K562 (cell line): ENCODE data around the gene SLBP. TPM values are rescaled to one million over a fixed set of nuclear protein-coding genes. Genes with fewer than 3 reads are reported as not detected.

Source experiments
- ATAC-seq: fragments of 200-7000 bp; cut with Tn5 transposase; 3 replicates; pipeline ENCODE4 v1.9.1; 2020; ENCODE audit warnings: moderate library complexity
- BruUV-seq: library from RNA; stranded (reverse); fragments of 400-500 nt; replicated peaks from 2 replicates; lab custom pipeline; 2021; lab: Mats Ljungman, UMichigan
- CTCF ChIA-PET: fragments of 300-600 bp; formaldehyde crosslinking; extraction: SDS; loops from one replicate; lab custom pipeline; 2021; ENCODE audit warnings: low intra/inter-chr PET ratio; lab: Yijun Ruan, JAX
- POLR2A ChIA-PET: fragments of 300-600, 350-650 bp; sonication (Branson Sonifier 250); formaldehyde crosslinking; extraction: SDS; loops from one replicate; lab custom pipeline; 2021; ENCODE audit warnings: antibody characterized with exemption, inconsistent platforms; lab: Yijun Ruan, JAX
- DNase-seq, 4 experiments: peaks; one replicate each; pipeline versions ENCODE4 v3.0.0 to v3.0.0-alpha.2; 2011 to 2018; ENCODE audit warnings: low spot score in 3 of 4, mixed read lengths in 3 of 4; ENCODE audit errors: extremely low read depth in 1 of 4
- FAIRE-seq: peaks from 2 replicates; lab custom pipeline; 2011; peaks lifted over from hg19 to GRCh38; lab: Jason Lieb, UNC
- H2AFZ ChIP-seq: 2 replicates; pipeline ENCODE4 v1.6.0; 2011; ENCODE audit warnings: low read depth, low read length, control low read depth, inconsistent platforms
- H3K27ac ChIP-seq: fragments of 200-600 bp; 3 replicates; pipeline ENCODE4 v1.8.0; 2011; ENCODE audit warnings: low read depth, mild to moderate bottlenecking, control low read depth, inconsistent platforms, low read length, moderate library complexity, mixed read lengths; ENCODE audit errors: extremely low read depth
- H3K27me3 ChIP-seq, 2 experiments: fragments of 300-600 bp in 1 of 2; 2 replicates in 1 of 2; 3 replicates in 1 of 2; pipeline versions ENCODE4 v1.6.0 to v1.8.0; 2011; ENCODE audit warnings: inconsistent platforms in 2 of 2, low read length in 2 of 2, mild to moderate bottlenecking in 1 of 2, mixed read lengths in 1 of 2, moderate library complexity in 1 of 2; ENCODE audit not compliant: control insufficient read depth in 2 of 2, insufficient read depth in 2 of 2
- H3K36me3 ChIP-seq: fragments of 300-600 bp; 3 replicates; pipeline ENCODE4 v1.8.0; 2011; ENCODE audit warnings: mild to moderate bottlenecking, low read length, inconsistent platforms; ENCODE audit not compliant: control insufficient read depth, insufficient read depth
- H3K4me1 ChIP-seq, 2 experiments: fragments of 200-600 bp in 1 of 2; replicated peaks in 1 of 2; 2 replicates in 1 of 2; 3 replicates in 1 of 2; pipeline versions ENCODE4 v1.5.1 to v1.8.0; 2011; ENCODE audit warnings: inconsistent platforms in 2 of 2, low read length in 2 of 2, mild to moderate bottlenecking in 1 of 2, mixed read lengths in 1 of 2, moderate library complexity in 1 of 2; ENCODE audit not compliant: control insufficient read depth in 2 of 2, insufficient read depth in 2 of 2
- H3K4me2 ChIP-seq: 2 replicates; pipeline ENCODE4 v1.6.1; 2011; ENCODE audit warnings: low read length, control low read depth, inconsistent platforms, mixed read lengths; ENCODE audit not compliant: insufficient read depth
- H3K4me3 ChIP-seq: fragments of 200-600 bp; sonication (generic), shearing (Covaris generic); 2 replicates; pipeline ENCODE4 v1.5.1; 2016; ENCODE audit warnings: control low read depth, inconsistent platforms
- H3K79me2 ChIP-seq: fragments of 200-600 bp; 3 replicates; pipeline ENCODE4 v1.8.0; 2011; ENCODE audit warnings: low read length, inconsistent platforms; ENCODE audit not compliant: control insufficient read depth, insufficient read depth
- H3K9ac ChIP-seq, 2 experiments: 2 replicates each; pipeline versions ENCODE4 v1.6.0 to v1.6.1; 2011; ENCODE audit warnings: low read depth in 2 of 2, low read length in 2 of 2, control low read depth in 1 of 2, inconsistent platforms in 1 of 2, mild to moderate bottlenecking in 1 of 2, mixed read lengths in 1 of 2; ENCODE audit not compliant: insufficient read depth in 1 of 2
- H3K9me1 ChIP-seq: one replicate; pipeline ENCODE4 v1.6.0; 2011; ENCODE audit warnings: inconsistent platforms, mild to moderate bottlenecking, low read length, moderate library complexity; ENCODE audit not compliant: control insufficient read depth, insufficient read depth
- H3K9me3 ChIP-seq: replicated peaks from 2 replicates; pipeline ENCODE4 v1.5.1; 2011; ENCODE audit warnings: low read depth, low read length, inconsistent platforms; ENCODE audit not compliant: control insufficient read depth, insufficient read depth
- H4K20me1 ChIP-seq: replicated peaks from 2 replicates; pipeline ENCODE4 v1.6.1; 2011; ENCODE audit warnings: low read length, inconsistent platforms, mixed read lengths; ENCODE audit not compliant: control insufficient read depth, insufficient read depth
- ARID3A ChIP-seq: IDR thresholded peaks from 2 replicates; pipeline ENCODE4 v1.6.1; 2012; ENCODE audit warnings: low read depth, low read length, improper control_type of control experiment, borderline replicate concordance
- ARID3B ChIP-seq: fragments of 250-450 bp; sonication (Bioruptor Pico); IDR thresholded peaks from 2 replicates; pipeline ENCODE4 v1.4.0; 2020; ENCODE audit warnings: borderline replicate concordance
- FOXP4 ChIP-seq: sonication (generic); formaldehyde crosslinking; IDR thresholded peaks from 2 replicates; pipeline ENCODE4 v1.8.0; 2022; ENCODE audit warnings: mild to moderate bottlenecking, missing genetic modification reagents, borderline replicate concordance
- GTF2E2 ChIP-seq: fragments of 200-800 bp; sonication (Bioruptor generic); IDR thresholded peaks from 2 replicates; pipeline ENCODE4 v1.6.1; 2016; ENCODE audit warnings: missing genetic modification characterization, missing compliant biosample characterization
- HNRNPLL ChIP-seq: fragments of 200-400 bp; formaldehyde crosslinking; IDR thresholded peaks from 2 replicates; pipeline ENCODE4 v1.6.1; 2017; ENCODE audit warnings: low read length, low read depth, mild to moderate bottlenecking; ENCODE audit not compliant: poor library complexity, severe bottlenecking
- NRF1 ChIP-seq, 2 experiments: fragments of 450-650 bp; IDR thresholded peaks in 1 of 2; conservative IDR thresholded peaks in 1 of 2; 2 replicates each; pipeline ENCODE4 v1.6.1; 2014; ENCODE audit warnings: mild to moderate bottlenecking in 2 of 2
- RHOXF2B ChIP-seq: fragments of 250-450 bp; sonication (Bioruptor Pico); conservative IDR thresholded peaks from 2 replicates; pipeline ENCODE4 v1.5.1; 2021
- USF1 ChIP-seq: sonication (generic); formaldehyde crosslinking; IDR thresholded peaks from 2 replicates; pipeline ENCODE4 v1.9.0; 2022; ENCODE audit warnings: mild to moderate bottlenecking, missing genetic modification reagents
- YBX1 ChIP-seq: fragments of 450-650 bp; IDR thresholded peaks from 2 replicates; pipeline ENCODE4 v1.7.1; 2016; ENCODE audit warnings: mild to moderate bottlenecking
- ZMIZ1 ChIP-seq, 2 experiments: fragments of 150-350 bp in 1 of 2; IDR thresholded peaks; 2 replicates each; pipeline ENCODE4 v1.6.1; 2012 to 2016; ENCODE audit warnings: low read depth in 2 of 2, low read length in 2 of 2, mild to moderate bottlenecking in 1 of 2, moderate library complexity in 1 of 2
- WGBS: fragments of 100-300 bp; shearing (Covaris generic); methylation state at CpG from one replicate; pipeline ENCODE4 v1.1.6; 2016; ENCODE audit warnings: low coverage, mixed read lengths; ENCODE audit not compliant: insufficient coverage; ENCODE audit errors: missing lambda C conversion rate; 5-methylcytosine and 5-hydroxymethylcytosine counted together
- in situ Hi-C: fragments of 300-500 bp; cut with MboI; formaldehyde crosslinking; loops from 4 replicates; pipeline ENCODE4 v1.15.0; 2018; ENCODE audit warnings: inconsistent platforms, mixed read lengths
- intact Hi-C: fragments of 100-400 bp; cut with micrococcal nuclease; formaldehyde crosslinking; loops from 2 replicates; pipeline ENCODE4 v1.14.2; 2022
- polyA plus RNA-seq, 8 experiments: library from polyadenylated mRNA; depleted of rRNA in 4 of 8; stranded (reverse) in 5 of 8; unstranded in 3 of 8; fragments of >200 nt; fragmentation: Nextera tagmentation in 2 of 8; fragmentation: Illumina TruSeq in 1 of 8; extraction: Ambion mirVana in 2 of 8; extraction: Trizol in 1 of 8; gene quantifications; 2 replicates each; pipeline versions ENCODE4 v1.2.1 to v1.2.3, GENCODE V29; 2011 to 2014; ENCODE audit warnings: inconsistent platforms in 1 of 8, missing spikeins in 1 of 8
- total RNA-seq, 7 experiments: library from RNA; depleted of rRNA in 6 of 7; stranded (reverse); fragments of >200 nt in 6 of 7; fragmentation: Illumina TruSeq in 2 of 7; extraction: Trizol in 2 of 7; gene quantifications; 2 replicates each; pipeline versions ENCODE4 v1.2.1 to v1.2.3, GENCODE V29; 2011 to 2021; ENCODE audit warnings: low replicate concordance in 1 of 7

The SLBP gene
- total and polyA plus RNA-seq, 9 of the 15 experiments (the other 6 are each of a cell fraction or from before 2014, with no cell fraction given) = 49.4 to 221 (median 162) TPM

GRCh38 chr4:1647432-1647831 is 64.7 kb downstream of the SLBP start:
- H2AFZ ChIP-seq = no peak overlapping the region
- ChIA-PET CTCF (interaction anchor here (0.7 kb wide), 1 partner anchor 78 kb away, joined by 5 read pairs; no protein-coding TSS in a partner anchor), POLR2A (interaction anchor here (0.6 to 1.0 kb wide), 2 partner anchors 10 to 12 kb away, joined by 3 to 5 read pairs; no protein-coding TSS in a partner anchor)
- ATAC-seq (peak; percentile 63), DNase-seq (peak; percentile 24 to 47 (median 39)), FAIRE-seq (no peak)
- no peaks in the 10 kb centered on the region for H3K79me2 ChIP-seq
- peaks cover 0 to 23% of the 10 kb centered on the region in 2 experiments; a peak in 2 of 5 replicates for H3K4me1 ChIP-seq
- H4K20me1 ChIP-seq = peaks cover 6% of the 10 kb centered on the region
- in situ Hi-C loops = no loop called here
- peaks cover 5 to 62% of the 10 kb centered on the region in 2 experiments; a peak in 4 of 5 replicates for H3K27me3 ChIP-seq
- 11% methylated on average over 19 of the region's 19 CpGs for WGBS
- no peaks in the 10 kb centered on the region for H3K9me3 ChIP-seq
- H3K9me1 ChIP-seq = no peaks in the 10 kb centered on the region
- intact Hi-C loops = no loop called here
- TF ChIP-seq ARID3A (no peak), USF1 (CRISPR knock-in tag) (no peak), ARID3B (CRISPR knock-in tag) (no peak), HNRNPLL (peak; percentile 57), ZMIZ1 (IDR thresholded peaks at IDR 0.05; ENCODE audit: low read depth in 2 of 2, low read length in 2 of 2) (no peak), YBX1 (no peak), GTF2E2 (tag) (no peak), NRF1 (conservative IDR thresholded peaks at IDR 0.05 in 1 of 2, IDR thresholded peaks at IDR 0.05 in 1 of 2) (peak in 1 of 2 experiments; percentile 20; a peak in 1 of 4 replicates), FOXP4 (CRISPR knock-in tag) (no peak), RHOXF2B (CRISPR knock-in tag) (no peak)
- peak overlapping the region in 1 of 2 experiments; percentile 28; a peak in 1 of 4 replicates for H3K9ac ChIP-seq
- H3K4me3 ChIP-seq = no peak overlapping the region
- no peak overlapping the region for H3K4me2 ChIP-seq
- BruUV-seq = no TSS peak
- H3K27ac ChIP-seq = no peak overlapping the region
- no peaks in the 10 kb centered on the region for H3K36me3 ChIP-seq
